Fibroblast of pulmonary artery (primary cell): ENCODE data around the gene NSD2.
A peak's percentile ranks its signal among the peaks of the same experiment; 100 is the strongest.

ENCODE experiments used
- DNase-seq: peaks from one replicate; pipeline ENCODE4 v3.0.0-alpha.2; 2010; ENCODE audit warnings: low read depth
- H3K4me3 ChIP-seq: replicated peaks from 2 replicates; pipeline ENCODE4 v1.5.1; 2011; ENCODE audit warnings: low read depth, mild to moderate bottlenecking, control low read depth, low read length, moderate library complexity
- CTCF ChIP-seq: IDR thresholded peaks from 2 replicates; pipeline ENCODE4 v1.5.1; 2011; ENCODE audit warnings: mild to moderate bottlenecking, control low read depth, low read length, inconsistent platforms; ENCODE audit errors: missing control alignments

NSD2 gene

GRCh38 chr4:1851575-1852410, 19.4 kb upstream of the NSD2 start:
- no peak overlapping the region for H3K4me3 ChIP-seq
- TF ChIP-seq CTCF: no peak
- DNase-seq: no peak

GRCh38 chr4:1852904-1853623, 18.1 kb upstream of the NSD2 start:
- TF ChIP-seq CTCF: no peak
- no peak for DNase-seq
- H3K4me3 ChIP-seq: no peak overlapping the region

GRCh38 chr4:1854752-1855151, 16.4 kb upstream of the NSD2 start:
- no peak for TF ChIP-seq CTCF
- H3K4me3 ChIP-seq: peak overlapping the region; percentile 80
- DNase-seq: no peak

- TF ChIP-seq CTCF: no peak
- no peak for DNase-seq
- peak overlapping the region; percentile 80 for H3K4me3 ChIP-seq
These were observed 15.7 kb upstream of the NSD2 start for GRCh38 chr4:1855333-1856070.

- peak within 1 kb of the TSS; percentile 80 for H3K4me3 ChIP-seq
- peak; percentile 96 for DNase-seq
- TF ChIP-seq CTCF: no peak
These were observed 14.9 kb upstream of the NSD2 start, which contains the start of gene LETM1 for GRCh38 chr4:1856071-1856942. Gene LETM1 (minus strand): TSS chr4:1856156. CDS start chr4:1855950, 206 bp downstream.
